GM19238 (cell line): ENCODE measurements around the gene SLCO3A1.

Experiments used
- DNase-seq: peaks from one replicate; pipeline ENCODE4 v3.0.0; 2011; ENCODE audit warnings: low spot score; ENCODE audit not compliant: insufficient read length

The SLCO3A1 gene

GRCh38 chr15:92095693-92096092 is 242.2 kb downstream of the SLCO3A1 start:
- peak; percentile 44 for DNase-seq

- DNase-seq: peak; percentile 44
Observed at GRCh38 chr15:92097474-92098178, 244.1 kb downstream of the SLCO3A1 start.

- no peak for DNase-seq
Observed at GRCh38 chr15:92098869-92099268, 245.4 kb downstream of the SLCO3A1 start.

GRCh38 chr15:92100301-92100700 is 246.8 kb downstream of the SLCO3A1 start:
- no peak for DNase-seq

- no peak for DNase-seq
Observed at GRCh38 chr15:92100751-92101150, 247.2 kb downstream of the SLCO3A1 start.

- no peak for DNase-seq
Observed at GRCh38 chr15:92101708-92102394, 248.3 kb downstream of the SLCO3A1 start.

- DNase-seq: no peak
Observed at GRCh38 chr15:92102395-92102755, 248.9 kb downstream of the SLCO3A1 start.

- no peak for DNase-seq
Observed at GRCh38 chr15:92104072-92104471, 250.6 kb downstream of the SLCO3A1 start.

GRCh38 chr15:92105611-92106010 is 252.1 kb downstream of the SLCO3A1 start:
- DNase-seq: no peak

GRCh38 chr15:92107510-92107909 is 254.0 kb downstream of the SLCO3A1 start:
- no peak for DNase-seq

GRCh38 chr15:92109191-92109873 is 255.8 kb downstream of the SLCO3A1 start:
- DNase-seq: no peak

GRCh38 chr15:92111291-92111690 is 257.8 kb downstream of the SLCO3A1 start:
- no peak for DNase-seq

- DNase-seq: no peak
Observed at GRCh38 chr15:92111751-92112150, 258.2 kb downstream of the SLCO3A1 start.

- no peak for DNase-seq
Observed at GRCh38 chr15:92112180-92112579, 258.7 kb downstream of the SLCO3A1 start.

GRCh38 chr15:92112711-92113110 is 259.2 kb downstream of the SLCO3A1 start:
- no peak for DNase-seq

- no peak for DNase-seq
Observed at GRCh38 chr15:92113832-92114231, 260.3 kb downstream of the SLCO3A1 start.

GRCh38 chr15:92115834-92116233 is 262.3 kb downstream of the SLCO3A1 start:
- no peak for DNase-seq

GRCh38 chr15:92116330-92116729 is 262.8 kb downstream of the SLCO3A1 start:
- DNase-seq: no peak

GRCh38 chr15:92117261-92117731 is 263.8 kb downstream of the SLCO3A1 start:
- DNase-seq: no peak

GRCh38 chr15:92118162-92118935 is 264.8 kb downstream of the SLCO3A1 start:
- no peak for DNase-seq

- DNase-seq: no peak
Observed at GRCh38 chr15:92118936-92119325, 265.4 kb downstream of the SLCO3A1 start.
